AG09309 (cell line): ENCODE data around the gene PSMA3.

Source experiments
- DNase-seq: peaks from one replicate; pipeline ENCODE4 v3.0.0-alpha.2; 2010; ENCODE audit warnings: low read depth
- H3K4me3 ChIP-seq: 2 replicates; pipeline ENCODE4 v1.5.1; 2011; ENCODE audit warnings: mild to moderate bottlenecking, low read depth, low read length, moderate library complexity; ENCODE audit not compliant: control insufficient read depth
- CTCF ChIP-seq: IDR thresholded peaks from 2 replicates; pipeline ENCODE4 v1.5.1; 2011; ENCODE audit warnings: mild to moderate bottlenecking, low read depth, low read length, inconsistent platforms; ENCODE audit not compliant: insufficient read depth, control insufficient read depth; ENCODE audit errors: missing control alignments

The PSMA3 gene

GRCh38 chr14:58272588-58273372, 28.1 kb downstream of the PSMA3 start:
- no peak for DNase-seq
- no peak overlapping the region for H3K4me3 ChIP-seq
- TF ChIP-seq CTCF = no peak

- no peak for TF ChIP-seq CTCF
- no peak overlapping the region for H3K4me3 ChIP-seq
- no peak for DNase-seq
Measured at GRCh38 chr14:58274881-58275280, 30.2 kb downstream of the PSMA3 start.

GRCh38 chr14:58275527-58276190, 31.0 kb downstream of the PSMA3 start:
- no peak for DNase-seq
- no peak for TF ChIP-seq CTCF
- no peak overlapping the region for H3K4me3 ChIP-seq

GRCh38 chr14:58276208-58276607, 31.6 kb downstream of the PSMA3 start:
- TF ChIP-seq CTCF = no peak
- DNase-seq = no peak
- no peak overlapping the region for H3K4me3 ChIP-seq

- DNase-seq = no peak
- no peak overlapping the region for H3K4me3 ChIP-seq
- no peak for TF ChIP-seq CTCF
Measured at GRCh38 chr14:58278177-58278576, 33.5 kb downstream of the PSMA3 start.

GRCh38 chr14:58280954-58281787, 36.5 kb downstream of the PSMA3 start:
- no peak for TF ChIP-seq CTCF
- peak; percentile 76 for DNase-seq
- no peak overlapping the region for H3K4me3 ChIP-seq
